Erythroblast (primary cell): ENCODE measurements around the gene CRACR2B.

Experiments
- DNase-seq, 2 experiments: peaks; one replicate each; lab custom pipeline; 2025; lab: John Stamatoyannopoulos, UW
- GATA1 ChIP-seq: IDR thresholded peaks from 2 replicates; pipeline ENCODE4 v1.6.1; 2011; ENCODE audit warnings: low read depth, mild to moderate bottlenecking, control low read depth, low read length, moderate library complexity
- POLR2A ChIP-seq: IDR thresholded peaks from 2 replicates; pipeline ENCODE4 v1.6.1; 2011; ENCODE audit warnings: mild to moderate bottlenecking, low read length

Gene CRACR2B

DNA sequence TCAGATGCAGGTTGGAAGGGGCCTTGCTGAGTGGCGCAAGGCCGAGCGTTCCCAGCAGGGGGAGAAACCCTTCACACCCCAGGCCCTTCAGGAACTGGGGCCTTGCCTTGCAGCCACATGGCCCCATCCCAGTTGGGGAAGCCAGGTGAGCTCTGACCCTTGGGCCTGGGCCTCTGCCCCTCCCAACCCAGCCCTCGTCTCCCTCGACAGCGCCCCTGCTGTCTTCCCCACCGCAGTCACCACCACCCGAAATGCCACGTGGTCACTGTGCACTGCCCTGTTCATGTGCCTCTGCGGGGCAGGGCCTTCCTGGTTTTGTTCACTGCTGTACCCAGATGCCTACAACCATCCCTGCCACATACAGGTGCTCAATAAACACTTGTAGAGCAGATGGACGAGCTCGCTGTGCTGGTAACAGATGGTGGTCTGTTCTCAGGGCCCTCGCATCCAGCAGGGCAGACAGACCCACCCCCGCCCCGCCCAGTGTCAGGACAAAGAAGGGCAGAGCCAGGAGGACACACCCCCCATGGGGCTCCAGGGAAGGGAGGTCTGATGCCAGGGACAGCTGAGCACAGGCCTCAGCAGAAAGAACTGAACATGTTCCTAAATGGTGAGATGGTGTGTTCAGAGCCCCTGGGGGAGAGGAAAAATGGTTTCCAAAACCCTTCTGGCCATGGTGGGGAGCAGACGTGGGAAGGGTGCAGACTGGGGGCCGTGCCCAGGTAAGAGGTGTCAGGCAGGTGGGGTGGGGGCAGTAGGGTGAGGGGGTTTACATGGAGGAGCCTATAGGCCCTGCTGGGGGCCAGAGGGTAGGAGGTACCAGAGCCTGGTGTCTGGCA lies 10.9 kb downstream of the CRACR2B start:
- DNase-seq, result peak; percentile 33 to 39
- TF ChIP-seq POLR2A, result no peak
- TF ChIP-seq GATA1, result no peak

DNA sequence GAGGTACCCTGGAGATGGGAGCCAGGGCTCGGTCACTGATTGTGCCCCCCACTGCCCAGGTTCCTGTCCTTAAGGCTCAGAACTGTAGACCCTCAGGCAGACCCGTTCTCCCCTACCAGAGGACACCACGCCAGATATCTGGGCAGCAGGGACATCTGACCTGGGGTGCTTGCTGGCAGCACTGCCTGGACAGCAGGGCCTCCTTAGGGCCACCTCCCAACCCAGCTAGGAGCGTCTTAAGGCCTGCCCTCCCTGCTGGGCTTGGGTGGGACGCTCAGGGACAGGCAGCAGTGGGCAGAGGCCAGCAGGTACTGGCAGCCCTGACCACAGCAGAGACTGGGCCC lies 11.5 kb downstream of the CRACR2B start:
- TF ChIP-seq POLR2A, result no peak
- no peak for DNase-seq

DNA sequence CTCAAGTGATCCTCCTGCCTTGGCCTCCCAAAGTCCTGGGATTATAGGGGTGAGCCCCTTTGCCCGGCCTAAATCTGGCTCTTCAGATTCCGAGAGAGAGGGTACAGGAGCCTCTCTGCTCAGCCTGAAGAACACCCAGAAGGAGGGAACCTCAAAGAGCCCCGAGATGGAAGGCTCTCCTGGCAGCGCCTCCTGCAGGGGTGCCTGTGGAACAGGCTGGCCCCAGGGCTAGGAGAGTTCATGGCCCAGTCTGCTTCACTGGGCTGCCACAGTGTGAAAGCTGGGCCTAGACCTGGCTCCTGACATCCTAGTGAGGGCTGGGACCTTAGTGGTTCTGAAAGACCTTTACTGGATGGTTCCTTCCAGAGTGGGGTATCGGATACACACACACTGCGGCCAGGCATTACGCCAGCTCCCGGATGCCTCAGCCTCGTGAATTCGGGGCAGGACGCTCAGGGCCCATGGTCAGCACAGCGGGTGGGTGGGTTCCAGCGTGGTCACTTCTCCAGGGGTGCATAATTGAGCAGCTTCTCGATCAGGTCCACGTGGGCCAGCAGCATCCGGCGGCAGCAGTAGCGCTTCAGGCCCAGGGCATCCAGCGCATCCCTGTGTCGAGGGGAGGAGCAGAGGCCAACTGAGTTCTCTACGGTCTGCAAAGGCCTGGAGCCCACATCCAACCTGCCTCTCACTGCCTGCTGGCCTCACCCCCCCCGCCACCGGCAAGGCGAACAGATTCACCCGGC lies 12.3 kb downstream of the CRACR2B start:
- peak in 1 of 2 experiments; percentile 42 for DNase-seq
- no peak for TF ChIP-seq POLR2A
- no peak for TF ChIP-seq GATA1

DNA sequence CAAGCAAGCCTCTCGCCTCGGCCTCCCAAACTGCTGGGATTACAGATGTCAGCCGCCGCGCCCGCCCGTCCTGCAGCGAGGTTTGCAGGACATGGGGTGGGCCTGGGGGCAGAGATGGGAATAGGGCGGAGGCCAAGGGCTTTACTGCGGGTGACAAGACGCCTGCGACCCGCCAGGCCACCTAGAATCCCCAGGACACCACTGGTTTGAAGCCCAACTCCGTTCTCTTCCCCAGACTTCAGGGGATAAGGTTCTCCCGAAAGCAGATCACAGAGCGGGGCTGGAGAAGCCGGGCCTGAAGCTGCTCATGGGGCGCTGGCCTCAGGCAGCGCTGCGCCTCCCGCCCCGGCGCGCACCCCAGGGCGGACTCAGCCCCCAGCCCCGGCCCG lies 14.3 kb downstream of the CRACR2B start:
- DNase-seq, result peak; percentile 73 to 78
- no peak for TF ChIP-seq GATA1
- no peak for TF ChIP-seq POLR2A

DNA sequence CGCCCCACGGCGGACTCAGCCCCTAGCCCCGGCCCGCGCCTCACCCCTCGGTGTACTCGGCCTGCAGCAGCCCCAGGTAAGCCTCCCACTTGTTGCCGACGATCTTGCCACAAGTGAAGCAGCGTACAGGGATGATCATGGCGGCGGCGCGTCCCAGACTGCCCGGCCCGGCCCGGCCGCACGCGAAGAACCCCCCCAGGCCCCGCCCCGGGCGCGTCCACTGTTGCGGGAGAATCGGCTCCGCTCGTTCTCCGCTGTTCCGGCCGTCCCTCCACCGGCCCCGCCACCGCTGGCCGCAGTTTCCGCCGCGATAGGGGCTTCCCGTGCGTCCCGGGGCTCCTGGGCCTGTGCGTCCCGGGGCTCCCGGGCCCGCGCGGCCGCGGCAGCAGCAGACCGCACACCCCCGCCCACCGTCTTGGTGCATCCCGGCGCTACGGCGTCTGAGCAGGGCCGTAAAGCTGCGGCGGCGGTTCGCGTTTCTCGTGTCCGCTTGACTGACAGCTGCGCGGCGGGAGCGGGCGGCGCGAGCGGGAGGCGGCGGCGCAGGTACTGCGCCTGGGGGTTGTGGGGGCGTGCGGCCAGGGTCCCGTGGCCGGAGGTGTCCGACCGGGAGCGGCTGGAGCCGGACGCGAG lies 14.8 kb downstream of the CRACR2B start, which contains the start of the genes POLR2L and TSPAN4:
TSS of gene POLR2L (minus strand) at position 160 of the 633 bp plus-strand sequence. CDS start at position 139, 21 bp downstream.
TSS of gene TSPAN4 (plus strand) at position 483 of the 633 bp plus-strand sequence. CDS start 7,453 bp downstream, outside the sequence.
- DNase-seq, result peak; percentile 94 to 96
- TF ChIP-seq POLR2A (peak; percentile 84), GATA1 (no peak)

DNA sequence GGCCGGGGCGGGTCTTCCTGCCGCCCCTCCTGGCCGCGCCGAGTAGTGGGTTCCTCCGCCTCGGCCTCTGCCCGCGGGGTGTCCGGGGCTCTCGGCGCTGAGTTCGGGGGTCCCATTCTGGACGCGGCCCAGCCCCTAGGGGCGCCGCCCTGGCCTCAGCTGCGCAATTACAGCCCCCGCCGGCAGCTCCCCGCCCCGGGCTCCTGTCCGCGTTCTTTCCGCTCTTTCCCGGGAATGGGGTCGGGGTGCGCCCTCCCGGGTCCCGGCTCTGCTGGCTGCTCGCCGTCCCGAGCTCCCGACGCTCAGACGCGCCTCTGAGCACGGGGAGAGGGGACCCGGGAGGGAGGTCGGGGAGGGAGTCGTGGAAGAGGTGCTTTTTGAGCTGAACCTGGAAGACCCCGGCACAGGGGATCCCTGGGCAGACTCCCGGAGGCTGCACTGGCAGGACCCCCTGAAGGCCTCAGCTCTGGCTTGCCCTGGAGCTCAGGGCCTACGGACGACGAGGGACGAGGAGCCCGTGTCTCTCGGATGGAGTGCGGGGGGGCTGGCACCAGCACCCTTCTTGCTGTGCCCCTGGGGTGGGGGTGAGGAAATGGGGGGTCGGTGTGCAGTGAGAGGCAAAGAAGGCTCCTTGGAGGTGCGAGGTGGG lies 15.5 kb downstream of the CRACR2B start:
- TF ChIP-seq GATA1 (no peak), POLR2A (no peak)
- peak in 1 of 2 experiments; percentile 46 for DNase-seq

DNA sequence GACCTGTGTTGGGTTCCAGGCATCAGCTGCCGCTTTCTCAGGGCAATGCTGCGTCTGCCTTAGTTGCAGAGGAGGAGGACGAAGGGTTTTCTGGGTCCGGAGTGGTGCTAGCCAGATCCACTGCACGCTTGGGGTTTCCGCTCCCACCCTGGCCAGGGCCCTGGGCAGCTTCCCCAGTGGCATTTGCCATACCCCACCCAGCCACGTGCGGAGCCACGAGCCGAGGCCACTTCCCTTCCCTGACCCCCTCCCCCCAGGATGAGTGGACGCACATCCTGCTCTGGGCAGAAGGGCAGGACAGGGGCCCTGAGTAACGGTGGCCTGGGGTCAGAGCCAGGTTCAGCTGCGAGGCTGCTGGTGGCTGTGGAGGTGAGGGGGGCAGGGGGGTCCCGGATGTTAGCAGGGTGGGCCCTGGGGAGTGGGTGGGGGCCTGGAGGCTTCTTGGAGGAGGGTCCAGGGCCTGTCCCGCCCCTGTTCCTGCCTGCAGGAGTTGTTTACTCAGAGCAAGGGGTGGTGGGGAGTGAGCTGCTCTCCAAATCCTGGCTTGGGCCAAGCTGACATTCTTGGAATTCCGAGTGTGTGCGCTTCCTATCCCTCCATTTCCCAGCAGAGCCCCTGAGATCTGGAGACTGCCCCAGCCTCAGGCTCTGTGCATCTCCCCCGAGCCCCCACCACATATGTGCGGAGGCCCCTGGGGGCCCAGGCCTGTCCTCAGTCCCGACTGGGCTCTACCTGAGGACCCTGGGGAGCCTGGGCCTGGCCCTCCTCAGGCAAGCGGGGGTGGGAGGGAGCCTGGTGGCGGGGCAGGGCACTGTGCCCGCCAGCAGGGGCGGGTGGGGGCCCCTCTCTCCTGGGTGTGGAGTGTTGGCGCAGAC lies 16.3 kb downstream of the CRACR2B start:
- no peak for TF ChIP-seq GATA1
- TF ChIP-seq POLR2A, result no peak
- DNase-seq, result peak in 1 of 2 experiments; percentile 45

DNA sequence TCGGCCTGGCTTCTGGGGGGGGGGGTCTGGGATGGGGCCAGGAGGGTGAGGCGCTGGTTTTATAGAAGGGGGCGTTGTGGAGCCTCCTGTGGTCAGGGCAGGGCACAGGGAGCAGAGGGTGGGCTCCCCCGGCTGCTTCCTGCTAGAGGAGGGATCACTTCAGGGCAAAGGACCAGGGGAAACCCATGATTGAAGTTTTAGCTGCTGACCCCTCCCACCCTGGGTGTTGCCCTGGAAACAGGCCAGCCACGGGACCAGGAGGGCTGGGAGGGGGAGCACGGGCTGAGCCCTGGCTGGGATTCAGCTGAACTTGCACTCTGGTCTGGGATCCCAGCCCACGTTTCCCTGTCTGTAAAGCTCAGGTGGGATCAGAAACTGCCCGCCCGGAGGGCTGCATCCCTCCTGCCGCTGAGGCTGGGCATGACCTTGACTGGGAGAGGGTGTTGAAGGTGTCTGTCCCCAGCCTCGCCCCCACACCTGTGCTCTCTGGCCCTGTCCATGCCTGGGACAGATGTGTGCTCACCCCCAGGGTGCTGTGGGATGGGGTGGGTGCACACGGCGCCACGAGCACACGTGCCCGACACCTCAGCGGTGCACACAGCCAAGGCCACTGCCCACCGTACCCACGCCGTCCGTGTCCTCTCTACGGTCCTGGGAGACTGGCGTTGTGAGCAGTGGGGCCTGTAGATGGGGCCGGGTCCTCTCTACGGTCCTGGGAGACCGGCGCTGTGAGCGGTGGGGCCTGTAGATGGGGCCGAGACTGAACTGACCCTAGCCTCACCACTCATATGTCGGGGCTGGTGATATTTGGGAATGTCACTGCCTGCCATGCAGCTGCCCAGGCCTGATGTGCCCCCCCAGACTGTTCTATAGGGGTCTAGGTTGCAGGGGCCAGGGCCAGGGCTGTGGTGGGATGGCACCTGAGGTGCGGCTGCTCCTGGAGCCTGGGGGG lies 17.2 kb downstream of the CRACR2B start:
- peak; percentile 85 to 86 for DNase-seq

DNA sequence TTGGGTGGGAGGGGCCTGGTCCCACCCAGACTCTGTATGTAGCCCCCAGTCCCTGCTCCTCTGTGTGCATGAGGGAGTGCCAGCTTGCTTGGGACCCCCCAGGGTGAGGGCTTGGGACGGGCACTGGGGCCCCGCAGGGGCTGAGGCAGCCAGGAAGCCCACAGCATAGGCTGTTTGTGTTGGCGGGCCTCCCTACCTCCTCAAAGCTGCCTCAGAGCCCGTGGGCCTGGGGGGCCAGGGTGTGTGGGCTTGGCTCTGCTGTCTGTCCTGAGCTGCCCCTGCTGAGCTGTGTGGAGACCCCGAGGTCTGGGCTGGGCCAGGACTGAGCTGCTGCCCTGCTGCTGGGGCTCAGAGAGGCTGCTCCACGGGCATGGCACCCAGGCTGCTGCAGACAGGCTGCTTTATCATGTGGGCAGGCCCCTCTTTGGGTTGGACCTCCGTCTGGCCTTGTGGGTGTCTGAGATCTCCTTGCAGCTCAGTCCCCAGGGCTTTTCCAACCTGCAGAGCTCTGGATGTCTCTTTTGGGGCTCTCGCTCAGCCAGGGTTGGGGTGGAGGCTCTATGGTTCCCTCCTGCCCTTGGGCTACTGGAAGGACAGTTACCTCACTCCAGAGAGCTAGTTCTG lies 18.3 kb downstream of the CRACR2B start:
- DNase-seq, result peak; percentile 66
- TF ChIP-seq POLR2A (no peak), GATA1 (no peak)

More for the DNA sequence above, 17.2 kb downstream of the CRACR2B start:
- TF ChIP-seq POLR2A (no peak), GATA1 (no peak)

DNA sequence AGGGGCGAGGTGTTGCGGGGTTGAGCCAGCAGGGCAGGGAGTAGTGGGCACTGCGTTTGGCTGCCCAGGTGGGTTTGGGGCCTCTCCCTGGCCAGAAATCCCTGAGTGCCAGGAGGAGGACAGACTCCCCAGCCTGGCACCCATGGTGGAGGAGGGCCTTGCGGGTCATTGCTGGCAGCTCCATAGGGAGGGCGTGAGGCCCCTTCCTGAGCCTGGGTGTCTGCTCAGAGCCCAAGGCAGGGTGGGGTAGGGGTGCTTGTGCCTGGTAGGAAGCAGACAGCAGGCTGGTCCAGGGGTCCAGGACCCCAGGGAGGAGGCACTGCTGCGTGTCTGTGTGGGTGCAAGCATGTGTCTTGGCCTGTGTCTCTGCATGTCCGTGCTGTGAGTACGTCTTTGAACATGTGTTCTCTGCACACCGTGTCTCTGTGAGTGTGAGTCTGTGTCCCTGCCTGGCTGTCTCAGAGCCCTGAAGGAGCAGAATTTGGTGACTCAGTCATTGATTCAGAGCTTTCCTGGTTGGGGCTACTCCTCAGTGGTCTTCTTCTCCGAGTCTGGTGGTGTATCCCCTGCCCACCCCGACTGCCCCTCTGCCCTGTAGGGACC lies 18.9 kb downstream of the CRACR2B start:
- DNase-seq, result peak in 1 of 2 experiments; percentile 41
- TF ChIP-seq POLR2A, result no peak
- TF ChIP-seq GATA1, result no peak

DNA sequence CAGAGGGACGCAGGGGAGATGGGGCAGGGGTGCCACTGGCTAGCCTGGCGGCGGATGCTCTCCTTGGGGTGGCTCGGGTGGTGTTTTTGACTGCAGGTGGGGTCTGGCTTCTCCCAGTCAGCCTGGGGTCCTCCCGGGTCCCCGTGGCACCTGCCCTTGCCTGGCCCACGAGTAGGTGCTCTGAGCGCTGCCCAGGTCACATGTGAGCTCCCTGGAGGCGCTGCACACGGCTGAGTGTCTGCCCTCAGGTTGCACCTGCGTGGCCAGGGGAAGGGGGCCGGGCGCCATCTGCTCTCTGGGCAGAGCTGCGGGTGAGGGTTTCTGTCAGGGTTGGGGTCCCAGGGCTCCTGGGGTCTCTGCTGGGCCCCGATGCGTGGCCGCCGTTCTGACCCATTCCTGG lies 20.2 kb downstream of the CRACR2B start:
- no peak for TF ChIP-seq POLR2A
- TF ChIP-seq GATA1, result no peak
- no peak for DNase-seq
